Measurements from ENCODE around the gene MAIP1.

DNA sequence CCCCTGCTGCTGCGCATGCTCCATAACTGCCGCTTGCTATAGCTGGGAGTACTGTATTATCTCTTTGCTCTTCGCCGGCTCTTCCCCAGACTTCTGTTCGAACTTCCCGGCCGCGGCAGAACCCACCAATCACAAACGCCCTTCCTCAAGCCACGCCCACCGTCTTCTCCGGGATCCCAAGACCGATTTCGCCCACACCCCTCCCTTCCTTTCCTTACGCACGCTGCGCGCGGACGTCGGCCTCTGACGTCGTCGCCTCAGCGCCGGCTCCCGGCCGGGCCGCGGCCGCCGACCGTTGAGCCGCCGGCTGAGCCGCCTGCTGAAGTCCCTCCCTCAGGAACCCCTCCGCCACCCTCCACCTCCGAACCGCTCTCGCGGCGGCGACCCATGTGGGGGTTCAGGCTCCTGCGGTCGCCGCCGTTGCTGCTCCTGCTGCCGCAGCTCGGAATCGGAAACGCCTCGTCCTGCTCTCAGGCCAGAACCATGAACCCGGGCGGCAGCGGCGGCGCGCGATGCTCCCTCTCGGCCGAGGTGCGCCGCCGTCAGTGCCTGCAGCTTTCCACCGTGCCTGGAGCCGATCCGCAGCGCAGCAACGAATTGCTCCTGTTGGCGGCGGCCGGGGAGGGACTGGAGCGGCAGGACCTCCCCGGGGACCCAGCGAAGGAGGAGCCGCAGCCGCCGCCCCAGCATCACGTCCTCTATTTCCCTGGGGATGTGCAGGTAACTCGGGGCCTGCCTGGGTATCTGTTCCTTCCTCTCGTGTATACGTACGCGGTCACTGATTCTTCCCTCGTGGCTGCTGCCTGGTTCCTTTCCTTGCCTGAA is 44.1 kb upstream of the MAIP1 start, which contains the start of gene C2orf69:
- TF ChIP-seq, protein P1, sequence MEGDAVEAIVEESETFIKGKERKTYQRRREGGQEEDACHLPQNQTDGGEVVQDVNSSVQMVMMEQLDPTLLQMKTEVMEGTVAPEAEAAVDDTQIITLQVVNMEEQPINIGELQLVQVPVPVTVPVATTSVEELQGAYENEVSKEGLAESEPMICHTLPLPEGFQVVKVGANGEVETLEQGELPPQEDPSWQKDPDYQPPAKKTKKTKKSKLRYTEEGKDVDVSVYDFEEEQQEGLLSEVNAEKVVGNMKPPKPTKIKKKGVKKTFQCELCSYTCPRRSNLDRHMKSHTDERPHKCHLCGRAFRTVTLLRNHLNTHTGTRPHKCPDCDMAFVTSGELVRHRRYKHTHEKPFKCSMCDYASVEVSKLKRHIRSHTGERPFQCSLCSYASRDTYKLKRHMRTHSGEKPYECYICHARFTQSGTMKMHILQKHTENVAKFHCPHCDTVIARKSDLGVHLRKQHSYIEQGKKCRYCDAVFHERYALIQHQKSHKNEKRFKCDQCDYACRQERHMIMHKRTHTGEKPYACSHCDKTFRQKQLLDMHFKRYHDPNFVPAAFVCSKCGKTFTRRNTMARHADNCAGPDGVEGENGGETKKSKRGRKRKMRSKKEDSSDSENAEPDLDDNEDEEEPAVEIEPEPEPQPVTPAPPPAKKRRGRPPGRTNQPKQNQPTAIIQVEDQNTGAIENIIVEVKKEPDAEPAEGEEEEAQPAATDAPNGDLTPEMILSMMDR (IDR thresholded peaks at IDR 0.05) = no peak
- TF ChIP-seq POLR2AphosphoS5 (IDR thresholded peaks at IDR 0.05) (peak; percentile 81 to 91), EP300 (IDR thresholded peaks at IDR 0.05) (no peak), POLR2A (IDR thresholded peaks at IDR 0.05; ENCODE audit: low read depth) (peak; percentile 73)

Data from esophagus muscularis mucosa (tissue), 4 donors.